ENCODE results near the gene MCM3.

The MCM3 gene

GRCh38 chr6:52317841-52318581 is 33.5 kb upstream of the MCM3 start:
- TF ChIP-seq CTCF (IDR thresholded peaks at IDR 0.05; ENCODE audit: poor library complexity, severe bottlenecking), result no peak
- H3K9me3 ChIP-seq (ENCODE audit: severe bottlenecking), result no peaks in the 10 kb centered on the region
- peak; percentile 87 for ATAC-seq (ENCODE audit: low read depth)
- H3K4me1 ChIP-seq (ENCODE audit: insufficient read depth, poor library complexity, severe bottlenecking), result no peaks in the 10 kb centered on the region
- H3K4me3 ChIP-seq (ENCODE audit: severe bottlenecking), result no peak overlapping the region
- DNase-seq (ENCODE audit: low spot score), result no peak
- no peaks in the 10 kb centered on the region for H3K36me3 ChIP-seq (ENCODE audit: low read depth)
- no peaks in the 10 kb centered on the region for H3K27me3 ChIP-seq (ENCODE audit: insufficient read depth, poor library complexity, severe bottlenecking)
- no peak overlapping the region for H3K27ac ChIP-seq (ENCODE audit: poor library complexity, severe bottlenecking)

- H3K4me3 ChIP-seq (ENCODE audit: severe bottlenecking), result no peak overlapping the region
- H3K9me3 ChIP-seq (ENCODE audit: severe bottlenecking), result no peaks in the 10 kb centered on the region
- no peak overlapping the region for H3K27ac ChIP-seq (ENCODE audit: poor library complexity, severe bottlenecking)
- H3K36me3 ChIP-seq (ENCODE audit: low read depth), result no peaks in the 10 kb centered on the region
- no peaks in the 10 kb centered on the region for H3K4me1 ChIP-seq (ENCODE audit: insufficient read depth, poor library complexity, severe bottlenecking)
- no peaks in the 10 kb centered on the region for H3K27me3 ChIP-seq (ENCODE audit: insufficient read depth, poor library complexity, severe bottlenecking)
- no peak for TF ChIP-seq CTCF (IDR thresholded peaks at IDR 0.05; ENCODE audit: poor library complexity, severe bottlenecking)
- no peak for ATAC-seq (ENCODE audit: low read depth)
- no peak for DNase-seq (ENCODE audit: low spot score)
These were observed 32.7 kb upstream of the MCM3 start for GRCh38 chr6:52317211-52317610.

GRCh38 chr6:52314752-52315151 is 30.2 kb upstream of the MCM3 start:
- H3K4me3 ChIP-seq (ENCODE audit: severe bottlenecking), result no peak overlapping the region
- no peak overlapping the region for H3K27ac ChIP-seq (ENCODE audit: poor library complexity, severe bottlenecking)
- DNase-seq (ENCODE audit: low spot score) (no peak), ATAC-seq (ENCODE audit: low read depth) (no peak)
- no peaks in the 10 kb centered on the region for H3K4me1 ChIP-seq (ENCODE audit: insufficient read depth, poor library complexity, severe bottlenecking)
- H3K36me3 ChIP-seq (ENCODE audit: low read depth), result no peaks in the 10 kb centered on the region
- no peak for TF ChIP-seq CTCF (IDR thresholded peaks at IDR 0.05; ENCODE audit: poor library complexity, severe bottlenecking)
- H3K9me3 ChIP-seq (ENCODE audit: severe bottlenecking), result no peaks in the 10 kb centered on the region
- no peaks in the 10 kb centered on the region for H3K27me3 ChIP-seq (ENCODE audit: insufficient read depth, poor library complexity, severe bottlenecking)

GRCh38 chr6:52312461-52312860 is 27.9 kb upstream of the MCM3 start:
- no peaks in the 10 kb centered on the region for H3K36me3 ChIP-seq (ENCODE audit: low read depth)
- H3K27me3 ChIP-seq (ENCODE audit: insufficient read depth, poor library complexity, severe bottlenecking), result no peaks in the 10 kb centered on the region
- H3K9me3 ChIP-seq (ENCODE audit: severe bottlenecking), result no peaks in the 10 kb centered on the region
- DNase-seq (ENCODE audit: low spot score) (no peak), ATAC-seq (ENCODE audit: low read depth) (no peak)
- H3K27ac ChIP-seq (ENCODE audit: poor library complexity, severe bottlenecking), result no peak overlapping the region
- no peak overlapping the region for H3K4me3 ChIP-seq (ENCODE audit: severe bottlenecking)
- TF ChIP-seq CTCF (IDR thresholded peaks at IDR 0.05; ENCODE audit: poor library complexity, severe bottlenecking), result no peak
- no peaks in the 10 kb centered on the region for H3K4me1 ChIP-seq (ENCODE audit: insufficient read depth, poor library complexity, severe bottlenecking)

GRCh38 chr6:52310932-52311331 is 26.4 kb upstream of the MCM3 start:
- no peak for TF ChIP-seq CTCF (IDR thresholded peaks at IDR 0.05; ENCODE audit: poor library complexity, severe bottlenecking)
- H3K36me3 ChIP-seq (ENCODE audit: low read depth), result no peaks in the 10 kb centered on the region
- H3K27ac ChIP-seq (ENCODE audit: poor library complexity, severe bottlenecking), result no peak overlapping the region
- DNase-seq (ENCODE audit: low spot score), result no peak
- H3K4me3 ChIP-seq (ENCODE audit: severe bottlenecking), result no peak overlapping the region
- no peak for ATAC-seq (ENCODE audit: low read depth)
- no peaks in the 10 kb centered on the region for H3K27me3 ChIP-seq (ENCODE audit: insufficient read depth, poor library complexity, severe bottlenecking)
- H3K4me1 ChIP-seq (ENCODE audit: insufficient read depth, poor library complexity, severe bottlenecking), result no peaks in the 10 kb centered on the region
- no peaks in the 10 kb centered on the region for H3K9me3 ChIP-seq (ENCODE audit: severe bottlenecking)
